Ureter (tissue), 1 donor: Measurements from ENCODE around the gene LDB2. TPM values are rescaled to one million over a fixed set of nuclear protein-coding genes. Genes with fewer than 3 reads are reported as not detected.

Source experiments
- DNase-seq: peaks from one replicate; pipeline ENCODE4 v3.0.0-alpha.2; 2020; ENCODE audit warnings: low spot score
- total RNA-seq: library from RNA; stranded (reverse); gene quantifications from one replicate; pipeline ENCODE4 v1.2.4, GENCODE V29; 2023
- donor health status: DM: yes; HTN: yes; CAD: no.

Gene LDB2
- total RNA-seq, 1 donor from 2014 or later = 63.3 TPM

- no peak for DNase-seq
Measured at GRCh38 chr4:16721613-16722291, 176.7 kb downstream of the LDB2 start.

DNA sequence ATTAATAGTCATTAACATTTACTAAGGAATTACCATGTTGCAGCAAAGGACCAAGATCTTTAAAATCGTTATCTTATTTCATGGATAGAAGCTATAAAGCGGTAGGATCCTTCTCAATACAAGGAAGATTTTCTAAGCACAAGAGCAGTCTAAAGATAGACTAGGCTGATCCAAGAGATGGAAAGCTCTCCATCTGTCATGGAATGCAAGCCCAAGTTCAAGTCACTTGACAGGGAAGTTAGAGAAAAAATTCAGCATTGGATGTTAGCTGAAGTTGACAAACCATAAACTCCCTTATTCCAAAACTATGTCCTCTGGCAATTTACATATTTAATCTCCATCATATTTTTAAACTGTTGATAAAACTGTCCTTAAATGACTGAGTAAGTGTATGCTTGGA lies 177.7 kb downstream of the LDB2 start:
- no peak for DNase-seq

GRCh38 chr4:16717266-16717970 lies 181.0 kb downstream of the LDB2 start:
- DNase-seq = no peak

- no peak for DNase-seq
Measured at GRCh38 chr4:16715482-16715881, 183.0 kb downstream of the LDB2 start.

DNA sequence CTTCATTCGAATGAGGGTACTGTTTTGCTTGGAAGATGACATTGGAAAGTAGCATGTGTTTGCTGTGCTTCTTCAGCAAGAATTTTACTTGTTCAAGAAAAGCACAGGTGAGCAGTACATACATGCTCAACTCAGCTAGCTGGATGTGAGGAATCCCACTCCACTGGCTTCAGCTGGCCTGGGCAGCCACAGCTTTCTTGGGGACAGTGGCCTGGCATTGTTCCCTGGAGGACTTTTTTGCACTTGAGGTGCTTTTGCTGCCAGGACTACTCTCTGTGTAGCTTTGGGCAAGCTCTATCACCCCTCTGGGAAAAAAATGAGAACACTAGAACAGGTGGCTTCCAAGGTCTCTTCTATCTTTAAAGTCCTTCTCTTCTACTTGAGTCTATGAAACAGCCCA lies 184.3 kb downstream of the LDB2 start:
- no peak for DNase-seq

GRCh38 chr4:16713696-16714095 lies 184.7 kb downstream of the LDB2 start:
- no peak for DNase-seq

- DNase-seq = no peak
Measured at GRCh38 chr4:16713271-16713670, 185.2 kb downstream of the LDB2 start.

- no peak for DNase-seq
Measured at GRCh38 chr4:16710198-16710597, 188.2 kb downstream of the LDB2 start.

GRCh38 chr4:16707874-16708273 lies 190.6 kb downstream of the LDB2 start:
- no peak for DNase-seq

GRCh38 chr4:16706251-16706650 lies 192.2 kb downstream of the LDB2 start:
- DNase-seq = no peak

- no peak for DNase-seq
Measured at GRCh38 chr4:16705341-16705740, 193.1 kb downstream of the LDB2 start.

DNA sequence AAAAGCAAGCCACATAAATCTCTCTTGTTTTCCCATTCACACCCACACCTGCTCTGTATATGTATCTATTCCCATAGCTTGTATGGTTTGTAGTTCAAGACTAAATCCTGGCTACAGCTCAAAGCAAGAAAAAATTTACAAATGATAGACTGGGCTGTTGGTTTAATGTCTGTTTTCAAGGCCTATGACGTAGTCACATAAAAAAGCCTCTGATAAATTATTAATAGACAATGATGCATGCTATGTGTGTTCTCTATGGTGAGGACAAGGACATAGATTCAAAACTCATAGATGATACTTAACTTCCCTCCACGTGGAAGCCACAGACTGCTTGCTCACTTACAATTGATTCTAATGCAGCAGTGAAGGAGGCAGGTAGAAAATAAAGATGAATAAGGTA lies 194.0 kb downstream of the LDB2 start:
- no peak for DNase-seq

GRCh38 chr4:16695896-16696295 lies 202.5 kb downstream of the LDB2 start:
- DNase-seq = no peak

GRCh38 chr4:16694884-16695276 lies 203.6 kb downstream of the LDB2 start:
- no peak for DNase-seq

GRCh38 chr4:16694173-16694883 lies 204.1 kb downstream of the LDB2 start:
- DNase-seq = no peak

DNA sequence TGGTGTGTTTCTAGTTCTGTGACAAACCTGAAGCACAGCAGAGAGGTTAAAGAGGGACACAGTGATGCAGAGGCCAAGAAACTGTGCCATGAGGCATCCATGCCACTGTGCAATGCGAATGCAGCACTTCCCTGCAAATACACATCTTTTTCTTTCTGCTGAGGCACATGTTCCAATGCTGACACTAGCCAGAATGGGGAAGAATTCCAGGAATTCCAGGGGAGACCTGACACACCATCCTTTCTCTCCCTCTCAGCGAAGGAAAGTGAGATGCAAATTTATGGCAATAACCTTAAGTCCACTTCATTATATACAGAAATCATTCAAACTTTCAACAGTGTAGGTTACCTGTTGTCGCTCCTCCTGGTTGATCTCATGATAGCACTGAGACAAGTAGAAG lies 204.8 kb downstream of the LDB2 start:
- DNase-seq = no peak

- DNase-seq = peak; percentile 76
Measured at GRCh38 chr4:16692961-16693506, 205.4 kb downstream of the LDB2 start.

GRCh38 chr4:16692524-16692923 lies 205.9 kb downstream of the LDB2 start:
- no peak for DNase-seq

DNA sequence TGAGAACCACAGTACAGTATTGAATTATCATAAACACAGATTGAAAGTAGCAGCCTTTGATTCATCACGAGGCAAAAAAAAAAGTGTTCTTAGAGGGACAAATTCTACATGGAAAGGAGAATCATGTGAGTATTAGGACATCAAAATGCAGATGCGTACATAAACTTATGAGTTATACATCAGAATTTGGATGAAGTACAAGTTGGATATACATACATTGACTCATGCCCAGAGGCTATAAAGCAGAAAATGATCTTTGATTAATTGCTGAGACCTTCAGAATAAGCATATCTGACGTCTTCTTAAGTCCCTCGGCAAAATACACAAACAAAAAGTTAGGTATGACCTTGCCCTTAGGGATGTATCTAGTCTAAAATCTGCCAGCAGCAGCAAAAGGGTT lies 206.4 kb downstream of the LDB2 start:
- DNase-seq = no peak

DNA sequence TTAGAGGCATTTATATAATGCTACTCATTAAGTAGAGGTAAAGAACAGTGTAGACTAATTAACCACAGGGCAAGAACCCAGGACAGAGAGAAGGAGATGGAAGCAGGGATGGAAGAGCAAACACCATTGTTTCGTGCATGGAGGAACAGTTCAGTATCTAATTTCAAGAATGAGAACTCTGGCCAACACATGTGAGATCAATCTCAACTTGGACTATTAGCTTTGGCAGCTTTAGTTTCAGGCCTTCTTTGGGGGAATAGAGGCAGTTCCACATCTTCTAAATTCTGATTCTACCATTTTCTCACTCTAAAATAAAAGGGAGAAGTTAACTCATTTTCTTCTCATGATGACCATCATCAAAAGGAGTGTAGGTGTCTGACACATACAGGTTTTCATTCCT lies 207.0 kb downstream of the LDB2 start:
- no peak for DNase-seq

DNA sequence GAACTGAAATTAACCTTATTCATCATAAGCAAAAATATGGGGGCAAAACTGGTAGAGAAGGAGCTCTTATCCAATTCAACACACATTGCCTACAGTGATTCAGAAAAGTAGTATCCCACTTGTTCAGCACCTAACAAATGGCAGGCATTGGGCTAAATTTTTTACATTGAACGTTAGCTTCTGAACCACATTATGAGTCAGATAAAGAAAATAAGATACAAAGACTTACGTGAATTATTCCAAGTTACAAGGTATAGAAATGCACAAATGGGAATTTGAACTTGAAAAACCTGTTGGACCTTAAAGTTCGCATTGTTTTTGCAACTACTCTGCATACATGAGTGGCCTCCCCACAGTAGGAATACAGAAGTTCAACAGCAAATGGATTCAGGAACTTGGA lies 210.6 kb downstream of the LDB2 start:
- no peak for DNase-seq

GRCh38 chr4:16687011-16687410 lies 211.4 kb downstream of the LDB2 start:
- no peak for DNase-seq

GRCh38 chr4:16686195-16686594 lies 212.2 kb downstream of the LDB2 start:
- no peak for DNase-seq
